Fibroblast of skin of right quadriceps (primary cell): Measurements from ENCODE around the gene CAGE1.

ENCODE experiments used
- DNase-seq: peaks from one replicate; pipeline ENCODE4 v3.0.0-alpha.2; 2013

CAGE1 gene

DNA sequence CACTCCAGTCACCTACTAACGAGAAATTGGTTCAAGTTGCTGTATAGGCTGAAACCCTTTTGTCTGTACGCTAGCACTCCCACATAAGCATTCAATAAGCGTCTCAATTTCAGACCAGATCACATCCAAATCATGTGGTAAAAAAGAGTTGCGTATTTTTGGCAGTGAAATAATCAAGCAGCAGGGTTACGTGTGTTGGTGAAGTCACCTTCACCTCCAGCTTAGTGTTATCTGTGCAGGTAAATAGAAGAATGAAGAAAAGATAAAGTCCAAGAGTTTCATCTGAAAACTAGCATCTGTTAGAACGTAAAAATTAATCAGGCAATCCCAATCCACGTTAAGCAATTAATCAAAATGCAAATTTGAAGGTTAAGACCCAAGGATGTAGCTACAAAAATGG, 87.8 kb downstream of the CAGE1 start:
- no peak for DNase-seq

DNA sequence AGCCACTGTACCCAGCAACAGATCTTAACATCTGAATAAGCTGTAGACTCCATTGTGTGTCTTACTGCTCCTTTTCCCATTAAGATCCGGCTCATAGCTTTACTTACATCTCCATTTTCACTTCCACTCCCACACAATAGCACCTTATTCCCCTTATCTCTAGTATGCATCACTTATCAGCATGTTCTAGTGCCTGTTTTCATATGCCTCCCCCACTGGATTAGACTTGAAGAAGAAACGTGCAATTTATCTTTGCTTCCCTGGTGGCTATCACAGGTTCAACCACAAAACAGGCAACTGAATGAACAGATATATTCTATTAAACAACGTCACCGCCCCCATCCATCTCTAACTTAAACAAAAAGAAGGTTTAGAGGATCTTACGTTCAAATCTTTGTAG, 88.6 kb downstream of the CAGE1 start:
- no peak for DNase-seq

DNA sequence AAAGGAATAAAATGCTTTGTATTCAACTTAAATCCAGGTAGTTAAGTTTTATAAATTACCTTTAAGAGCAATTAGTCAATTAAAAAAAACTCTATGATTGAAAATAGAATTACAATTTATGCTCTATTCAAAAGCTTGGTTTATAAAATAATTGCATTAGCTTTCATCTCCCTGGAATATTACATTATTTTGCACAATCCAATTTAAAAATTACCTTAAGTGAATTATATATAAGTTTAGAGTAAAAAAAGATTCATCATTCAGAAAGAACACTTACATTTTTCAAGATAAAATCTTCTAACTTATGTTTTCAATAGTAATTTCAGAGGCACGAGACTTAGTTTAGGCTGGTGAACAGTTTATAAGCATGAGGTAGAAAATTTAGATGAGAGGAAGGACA, 91.4 kb downstream of the CAGE1 start:
- no peak for DNase-seq

GRCh38 chr6:7296602-7297001, 92.9 kb downstream of the CAGE1 start:
- DNase-seq = no peak

DNA sequence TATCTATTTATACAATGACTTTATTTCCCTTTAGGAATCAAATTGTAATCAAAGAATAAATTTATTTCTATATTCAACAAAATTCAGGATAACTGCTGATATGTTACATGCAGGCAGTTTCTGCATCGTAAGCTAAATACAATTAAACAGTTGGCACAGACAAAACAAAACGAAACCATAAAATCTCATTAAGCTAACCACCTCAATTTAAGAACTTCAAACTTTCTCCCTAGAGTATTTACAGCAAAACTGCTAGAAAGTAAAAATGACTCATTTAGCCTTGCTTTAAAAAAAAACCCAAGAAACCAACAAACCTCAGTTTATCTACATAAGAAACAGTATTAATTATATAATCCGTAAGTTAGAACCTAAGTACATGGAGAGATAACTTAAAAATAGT, 93.6 kb downstream of the CAGE1 start:
- no peak for DNase-seq

DNA sequence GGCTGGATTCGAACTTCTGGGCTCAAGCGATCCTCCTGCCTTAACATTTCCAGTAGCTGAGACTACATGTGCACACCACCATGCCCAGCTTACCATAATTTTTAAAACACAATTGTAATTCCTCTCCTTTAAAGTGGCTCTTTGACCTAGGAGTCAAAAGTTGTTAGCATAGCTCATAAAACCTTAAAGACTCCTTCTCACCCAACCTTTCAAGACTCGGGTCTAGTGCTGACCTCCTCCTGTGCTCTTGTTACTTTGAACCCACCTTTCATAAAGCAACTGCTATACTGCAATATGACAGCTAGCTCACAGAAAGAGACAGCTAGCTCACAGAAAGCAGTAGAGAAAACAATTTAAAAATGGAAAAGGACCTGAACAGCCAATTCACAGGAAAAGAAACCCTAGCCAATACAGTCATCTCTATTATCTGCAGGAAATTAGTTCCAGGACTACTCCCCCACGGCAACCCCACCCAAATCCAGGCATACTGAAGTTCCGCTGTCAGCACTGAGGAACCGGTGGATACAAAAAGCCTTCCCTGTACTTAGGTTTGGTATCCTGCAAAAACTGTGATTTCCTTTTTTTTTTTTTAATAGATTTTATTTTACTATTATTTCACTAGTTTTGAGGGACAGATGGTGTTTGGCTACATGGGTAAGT, 96.8 kb downstream of the CAGE1 start:
- no peak for DNase-seq

DNA sequence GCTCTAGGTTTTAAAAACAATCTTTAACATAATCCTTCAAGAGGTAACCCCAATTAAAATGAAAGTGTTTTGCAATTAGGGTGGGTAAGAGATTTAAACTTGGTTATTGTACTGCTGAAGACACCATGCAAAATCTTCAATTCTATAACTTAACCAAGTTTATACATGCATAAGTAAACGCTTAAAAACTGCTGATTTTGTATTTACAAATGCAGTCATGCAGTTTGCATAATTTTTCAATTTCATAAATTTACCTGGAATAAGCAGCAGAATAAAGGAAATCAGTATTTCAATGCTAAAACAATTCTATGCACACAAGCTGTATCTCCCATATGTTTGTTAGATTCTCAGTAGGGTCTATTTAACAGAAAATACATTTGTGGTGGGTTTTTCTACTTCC, 99.5 kb downstream of the CAGE1 start:
- DNase-seq = no peak

- no peak for DNase-seq
These were observed 104.1 kb downstream of the CAGE1 start for GRCh38 chr6:7285416-7285815.

DNA sequence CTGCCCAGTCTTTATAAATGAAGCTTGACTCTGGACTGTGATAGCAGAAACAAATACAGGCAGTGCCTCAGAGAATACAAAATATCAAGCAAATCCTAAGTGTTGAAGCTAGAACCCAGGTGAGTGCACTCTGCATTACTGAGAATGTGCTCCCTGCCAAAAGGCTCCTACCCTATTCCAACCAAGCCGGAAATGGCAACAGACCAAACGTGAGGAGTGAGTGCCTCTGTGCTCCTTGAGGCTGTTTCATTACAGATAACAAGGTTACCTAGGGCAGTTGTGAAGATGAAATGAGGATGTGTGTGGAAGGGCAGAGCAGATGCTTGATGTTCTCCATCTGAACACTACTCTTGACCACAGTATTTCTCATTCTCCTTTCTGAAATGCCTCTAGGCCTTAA, 105.9 kb downstream of the CAGE1 start:
- no peak for DNase-seq

GRCh38 chr6:7282097-7282906, 107.2 kb downstream of the CAGE1 start:
- DNase-seq = no peak
